ENCODE results near the gene GZF1.

GRCh38 chr20:23347791-23348190 lies 14.2 kb upstream of the GZF1 start:
- TF ChIP-seq EZH2 (IDR thresholded peaks at IDR 0.05; ENCODE audit: insufficient read depth, low read length): no peak
- no peak for TF ChIP-seq CTCF (IDR thresholded peaks at IDR 0.05; ENCODE audit: insufficient read depth, low read depth, low read length)

All from astrocyte (in vitro differentiated cells and primary cell).